ENCODE data around the gene GDF15. TPM values are rescaled to one million over a fixed set of nuclear protein-coding genes. Genes with fewer than 3 reads are reported as not detected.

GDF15 gene
- total and polyA plus RNA-seq, 8 donors = 15.7 to 180 (median 34.6) TPM

DNA sequence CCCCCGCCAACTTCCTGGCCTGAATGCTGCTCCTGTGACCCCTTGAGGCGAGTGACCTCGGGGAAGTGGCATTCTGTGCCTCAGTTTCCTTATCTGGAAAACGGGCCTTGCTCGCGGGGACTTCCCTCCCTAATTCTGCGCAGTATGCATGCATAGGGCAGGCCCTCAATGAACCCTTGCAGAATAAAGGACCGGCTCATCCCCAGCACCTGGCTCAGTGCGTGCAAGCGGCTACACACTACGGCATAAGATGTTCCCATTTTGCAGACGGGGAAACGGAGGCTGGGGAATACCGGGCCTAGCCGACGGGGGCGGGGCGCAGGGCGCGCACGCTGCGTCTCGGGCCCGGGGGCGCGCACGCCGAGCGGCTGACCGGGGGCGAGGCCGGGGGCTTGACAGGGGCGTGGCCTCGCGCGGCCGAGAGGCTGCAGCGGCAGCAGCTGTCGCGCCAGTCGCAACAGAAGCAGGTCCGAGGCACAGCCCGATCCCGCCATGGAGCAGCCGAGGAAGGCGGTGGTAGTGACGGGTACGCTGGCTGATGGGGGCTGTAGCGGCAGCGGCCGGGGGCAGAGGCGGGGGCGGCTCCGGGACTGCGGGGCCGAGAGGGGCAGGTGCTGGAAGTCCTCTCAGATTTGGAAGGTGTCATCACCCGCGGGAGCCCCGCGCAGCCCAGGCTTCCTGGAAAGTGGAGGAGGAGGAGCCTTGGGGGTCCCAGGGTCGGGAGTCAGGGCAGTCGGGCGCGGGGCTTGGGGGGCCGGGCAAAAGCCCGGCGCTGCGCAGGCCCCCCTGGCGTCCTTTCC is 45.6 kb upstream of the GDF15 start, which contains the start of gene PGPEP1:
TSS of gene PGPEP1 (plus strand) at position 409 of the 800 bp plus-strand sequence. CDS start at position 493, 84 bp downstream.
- TF ChIP-seq, protein P1, sequence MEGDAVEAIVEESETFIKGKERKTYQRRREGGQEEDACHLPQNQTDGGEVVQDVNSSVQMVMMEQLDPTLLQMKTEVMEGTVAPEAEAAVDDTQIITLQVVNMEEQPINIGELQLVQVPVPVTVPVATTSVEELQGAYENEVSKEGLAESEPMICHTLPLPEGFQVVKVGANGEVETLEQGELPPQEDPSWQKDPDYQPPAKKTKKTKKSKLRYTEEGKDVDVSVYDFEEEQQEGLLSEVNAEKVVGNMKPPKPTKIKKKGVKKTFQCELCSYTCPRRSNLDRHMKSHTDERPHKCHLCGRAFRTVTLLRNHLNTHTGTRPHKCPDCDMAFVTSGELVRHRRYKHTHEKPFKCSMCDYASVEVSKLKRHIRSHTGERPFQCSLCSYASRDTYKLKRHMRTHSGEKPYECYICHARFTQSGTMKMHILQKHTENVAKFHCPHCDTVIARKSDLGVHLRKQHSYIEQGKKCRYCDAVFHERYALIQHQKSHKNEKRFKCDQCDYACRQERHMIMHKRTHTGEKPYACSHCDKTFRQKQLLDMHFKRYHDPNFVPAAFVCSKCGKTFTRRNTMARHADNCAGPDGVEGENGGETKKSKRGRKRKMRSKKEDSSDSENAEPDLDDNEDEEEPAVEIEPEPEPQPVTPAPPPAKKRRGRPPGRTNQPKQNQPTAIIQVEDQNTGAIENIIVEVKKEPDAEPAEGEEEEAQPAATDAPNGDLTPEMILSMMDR (IDR thresholded peaks at IDR 0.05) = no peak
- intact Hi-C loops (cut with DNase I) = loop anchor here in 1 of 2 donors (10.0 kb wide), 1 partner anchor 64 kb away; no protein-coding TSS in a partner anchor
- ATAC-seq (peak; percentile 94), DNase-seq (peak in 3 of 4 donors; percentile 75 to 92 (median 77))
- H3K36me3 ChIP-seq = peaks cover 0 to 20% of the 10 kb centered on the region in 2 donors
- H3K27me3 ChIP-seq = no peaks in the 10 kb centered on the region
- peak within 1 kb of the TSS; percentile 60 to 81 for H3K27ac ChIP-seq
- peaks cover 6 to 29% of the 10 kb centered on the region in 2 donors for H3K4me1 ChIP-seq
- H3K4me3 ChIP-seq = peak within 1 kb of the TSS; percentile 91 to 96
- H3K9me3 ChIP-seq = no peaks in the 10 kb centered on the region

DNA sequence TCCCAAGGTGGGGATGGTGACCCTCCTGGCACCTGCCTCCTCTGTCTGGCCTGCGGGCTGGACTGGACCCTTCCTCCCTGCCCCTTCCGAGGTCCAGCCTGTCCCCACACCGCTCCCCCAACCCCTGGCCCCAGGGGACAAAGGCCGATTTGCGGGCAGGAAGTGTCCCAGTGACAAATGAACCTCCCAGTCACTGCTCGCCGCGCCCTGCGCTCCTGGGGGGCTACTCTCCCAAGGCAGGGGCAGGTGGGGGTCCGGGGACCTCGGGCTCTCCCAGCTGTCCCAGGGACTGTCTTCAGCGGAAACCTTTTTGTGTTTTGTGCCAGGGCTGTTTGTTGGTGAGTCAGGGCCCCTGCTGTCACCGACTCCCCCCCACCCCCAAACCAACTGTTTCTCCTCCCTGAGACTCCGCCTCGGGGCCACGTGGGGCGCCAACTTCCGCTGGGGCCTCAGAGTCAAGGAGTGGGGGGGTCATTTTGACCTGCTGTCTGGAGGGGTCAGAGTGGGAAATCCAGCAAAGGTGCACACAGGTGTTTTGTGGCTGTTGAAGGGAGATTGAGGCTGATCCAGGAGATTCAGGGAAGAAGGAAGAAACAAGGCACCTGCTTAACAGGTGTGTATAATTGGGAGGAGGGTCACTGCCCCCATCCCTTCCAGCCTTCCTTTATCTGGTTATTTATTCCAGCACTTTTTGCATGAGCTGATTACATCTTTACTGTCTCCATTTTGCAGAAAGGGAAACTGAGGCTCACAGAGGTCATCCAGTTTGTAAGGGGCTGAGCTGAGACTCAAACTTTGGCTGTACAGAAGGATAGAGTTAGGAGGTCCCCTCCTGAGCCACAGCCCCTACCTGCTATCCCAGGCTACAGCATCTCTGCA is 44.7 kb upstream of the GDF15 start:
- DNase-seq = peak in 3 of 4 donors; percentile 44 to 92 (median 74)
- no peaks in the 10 kb centered on the region for H3K9me3 ChIP-seq
- peak overlapping the region; percentile 60 to 81 for H3K27ac ChIP-seq
- intact Hi-C loops (cut with DNase I) = loop anchor here in 1 of 2 donors (10.0 kb wide), 1 partner anchor 64 kb away; no protein-coding TSS in a partner anchor
- H3K4me1 ChIP-seq = peaks cover 6 to 29% of the 10 kb centered on the region in 2 donors
- H3K27me3 ChIP-seq = no peaks in the 10 kb centered on the region
- peak; percentile 72 for ATAC-seq
- TF ChIP-seq, protein P1 (IDR thresholded peaks at IDR 0.05) = no peak
- H3K36me3 ChIP-seq = peaks cover 0 to 21% of the 10 kb centered on the region in 2 donors
- peak overlapping the region; percentile 91 to 96 for H3K4me3 ChIP-seq

DNA sequence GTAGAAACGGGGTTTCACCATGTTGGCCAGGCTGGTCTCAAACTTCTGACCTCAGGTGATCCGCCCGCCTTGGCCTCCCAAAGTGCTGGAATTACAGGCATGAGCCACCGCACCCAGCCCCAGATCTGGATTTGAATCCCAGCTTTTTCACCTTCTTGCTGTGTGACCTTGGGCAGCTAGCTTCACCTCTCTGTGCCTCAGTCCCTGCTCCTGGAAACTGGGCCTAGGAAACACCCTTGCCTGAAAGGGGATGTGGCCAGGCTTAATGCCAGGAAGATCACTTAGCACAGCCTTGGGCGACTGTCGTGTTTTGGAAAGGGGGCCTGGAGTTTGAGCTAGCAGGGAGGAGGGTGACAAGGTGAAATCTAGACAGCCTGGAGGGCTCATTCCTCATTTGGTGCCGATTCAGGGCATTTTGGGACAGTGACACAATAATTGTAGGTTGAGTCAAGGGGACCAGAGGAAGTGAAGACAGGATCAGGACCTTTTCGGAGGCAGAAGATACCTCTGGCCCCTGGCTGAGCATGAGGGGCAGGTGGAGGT is 43.8 kb upstream of the GDF15 start:
- H3K4me3 ChIP-seq = no peak overlapping the region
- ATAC-seq = no peak
- no peak overlapping the region for H3K27ac ChIP-seq
- peaks cover 0 to 21% of the 10 kb centered on the region in 2 donors for H3K36me3 ChIP-seq
- H3K27me3 ChIP-seq = no peaks in the 10 kb centered on the region
- intact Hi-C loops (cut with DNase I) = loop anchor here in 1 of 2 donors (10.0 kb wide), 1 partner anchor 63 kb away; no protein-coding TSS in a partner anchor
- H3K9me3 ChIP-seq = no peaks in the 10 kb centered on the region
- TF ChIP-seq, protein P1 (IDR thresholded peaks at IDR 0.05) = no peak
- peaks cover 6 to 29% of the 10 kb centered on the region in 2 donors for H3K4me1 ChIP-seq
- DNase-seq = no peak

DNA sequence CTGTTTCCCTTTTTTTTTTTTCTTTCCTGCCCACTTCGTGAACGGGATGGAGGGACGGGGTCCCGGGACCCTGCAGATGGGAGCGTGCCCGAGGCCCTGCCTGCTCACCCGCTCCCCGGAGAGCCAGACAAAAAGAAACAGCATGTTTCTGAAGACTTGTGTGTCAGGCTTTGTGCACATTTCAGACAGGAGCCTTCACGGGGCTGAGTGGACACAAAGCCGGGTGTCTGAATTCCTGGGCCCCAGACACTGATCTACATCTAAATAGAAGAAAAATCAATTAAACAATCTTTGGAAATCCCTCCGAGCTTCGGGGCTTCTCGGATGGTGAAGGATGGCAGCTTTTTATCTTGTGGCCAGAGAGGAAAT is 41.4 kb upstream of the GDF15 start:
- no peaks in the 10 kb centered on the region for H3K27me3 ChIP-seq
- no peak for DNase-seq
- H3K4me1 ChIP-seq = peaks cover 6 to 28% of the 10 kb centered on the region in 2 donors
- no peak for ATAC-seq
- no peak overlapping the region for H3K27ac ChIP-seq
- H3K9me3 ChIP-seq = no peaks in the 10 kb centered on the region
- H3K4me3 ChIP-seq = no peak overlapping the region
- TF ChIP-seq, protein P1 (IDR thresholded peaks at IDR 0.05) = no peak
- H3K36me3 ChIP-seq = peaks cover 0 to 21% of the 10 kb centered on the region in 2 donors
- intact Hi-C loops (cut with DNase I) = loop anchor here in 1 of 2 donors (10.0 kb wide), 1 partner anchor 60 kb away; no protein-coding TSS in a partner anchor
